Astrocyte (in vitro differentiated cells and primary cell): ENCODE measurements around the gene TRMT112.

Source experiments
- CTCF ChIP-seq: IDR thresholded peaks from 2 replicates; pipeline ENCODE4 v1.5.1; 2011; ENCODE audit warnings: low read depth, mild to moderate bottlenecking, inconsistent platforms, low read length, moderate library complexity; ENCODE audit not compliant: insufficient read depth
- EZH2 ChIP-seq: IDR thresholded peaks from 2 replicates; pipeline ENCODE4 v1.6.1; 2012; ENCODE audit warnings: mild to moderate bottlenecking, low read length, inconsistent platforms; ENCODE audit not compliant: insufficient read depth

- no peak for TF ChIP-seq CTCF
- no peak for TF ChIP-seq EZH2
Observed at GRCh38 chr11:64268893-64269539, 48.3 kb downstream of the TRMT112 start.
